ENCODE data around the gene COL4A4. TPM values are rescaled to one million over a fixed set of nuclear protein-coding genes. Genes with fewer than 3 reads are reported as not detected.

The COL4A4 gene
- total and polyA plus RNA-seq, 2 of the 4 experiments (the other 2 are of a cell fraction) = 0.02 TPM; not detected in 1

DNA sequence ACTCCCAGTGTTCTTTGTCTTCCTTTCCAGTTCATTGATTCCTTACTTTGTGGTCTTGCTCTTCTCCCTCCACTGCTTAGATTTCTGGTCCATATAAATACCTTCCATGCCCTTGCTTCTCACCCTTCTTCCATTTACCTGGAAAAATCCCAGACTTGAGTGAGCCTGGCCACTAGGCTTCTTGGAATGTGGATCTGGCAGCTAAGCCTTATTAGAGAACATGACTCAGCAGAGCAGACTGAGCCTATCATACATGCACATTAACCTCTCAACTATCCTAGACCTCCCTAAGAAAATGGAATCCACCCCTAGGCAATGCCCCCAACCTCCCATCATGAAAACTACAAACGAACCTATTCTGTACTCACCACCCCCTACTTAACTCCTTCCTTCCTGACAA, 200.5 kb downstream of the COL4A4 start:
- DNase-seq (peak; percentile 73), ATAC-seq (ENCODE audit: low read depth) (peak; percentile 96)
- H2BK20ac ChIP-seq (ENCODE audit: low read depth, low read length) = peak overlapping the region; percentile 60
- 0 out of 2 replicates have a peak overlapping the region, but pooled peaks have one; percentile 19 for H3K23ac ChIP-seq (ENCODE audit: low read depth, low read length)
- no TSS peak for BruUV-seq (replicated peaks)
- no peak overlapping the region for H2AFZ ChIP-seq (replicated peaks; ENCODE audit: low read length, poor library complexity)
- dilution Hi-C loops (cut with HindIII; ENCODE audit: low sequenced_read_pairs, unreplicated experiment) = no loop called here
- H3K79me1 ChIP-seq (ENCODE audit: low read depth in 1 of 2, low read length in 2 of 2) = 0 out of 4 replicates have a peak, but pooled peaks cover 0 to 4% of the 10 kb centered on the region in 2 experiments
- CTCF ChIA-PET = interaction anchor here (0.6 kb wide), 1 partner anchor 35 kb away, joined by 3 read pairs; no protein-coding TSS in a partner anchor
- no peak overlapping the region for H3K4me3 ChIP-seq (ENCODE audit: insufficient read depth, low read depth, low read length)
- H3K4me2 ChIP-seq (ENCODE audit: low read depth, low read length) = no peak overlapping the region
- intact Hi-C loops (cut with micrococcal nuclease) = no loop called here
- peak overlapping the region in 1 of 2 experiments; percentile 58; a peak in 2 of 4 replicates for H4K8ac ChIP-seq (ENCODE audit: low read depth in 2 of 2, low read length in 2 of 2)
- in situ Hi-C loops (cut with MboI; ENCODE audit: low sequenced_read_pairs) = no loop called here
- H2BK15ac ChIP-seq (ENCODE audit: low read depth, low read length) = no peak overlapping the region; the same call in 2 of the 3 replicates
- H4K91ac ChIP-seq (ENCODE audit: insufficient read depth, low read depth, low read length) = 0 out of 2 replicates have a peak overlapping the region, but pooled peaks have one; percentile 7
- H2AK9ac ChIP-seq (replicated peaks; ENCODE audit: low read depth, low read length, poor library complexity) = no peak overlapping the region
- peak overlapping the region; percentile 61; the same call in 1 of the 2 replicates for H3K4ac ChIP-seq (ENCODE audit: low read depth, low read length)
- H2AK5ac ChIP-seq (ENCODE audit: low read depth, low read length) = no peak overlapping the region
- peak overlapping the region; percentile 55 for H2BK120ac ChIP-seq (ENCODE audit: low read depth, low read length)
- POLR2A ChIA-PET (ENCODE audit: unreplicated experiment) = no interaction called here
- TF ChIP-seq RCOR1 (IDR thresholded peaks at IDR 0.05; ENCODE audit: insufficient replicate concordance, low read length) (no peak), MAFK (IDR thresholded peaks at IDR 0.05; ENCODE audit: low read depth, low read length) (peak; percentile 17; the same call in 1 of the 2 replicates), NFE2L2 (IDR thresholded peaks at IDR 0.05; ENCODE audit: low read depth, low read length) (peak; percentile 76), SMC3 (IDR thresholded peaks at IDR 0.05; ENCODE audit: low read depth, low read length) (no peak)
- peak overlapping the region; percentile 74 for H2BK5ac ChIP-seq (ENCODE audit: low read depth, low read length, poor library complexity, severe bottlenecking)
- WGBS, 2 experiments (ENCODE audit: extremely low coverage in 2 of 2, insufficient read length in 1 of 2) = no CpG with 5 or more reads among the region's 1 CpG
- no peak overlapping the region for H3K9ac ChIP-seq (ENCODE audit: low read depth, low read length)
- H3K27me3 ChIP-seq (ENCODE audit: control insufficient read depth, insufficient read depth, low read length) = no peaks in the 10 kb centered on the region
- peak overlapping the region; percentile 72 for H3K14ac ChIP-seq (replicated peaks; ENCODE audit: low read depth, low read length)
- H3K9me1 ChIP-seq (ENCODE audit: insufficient read depth, low read length) = no peaks in the 10 kb centered on the region
- H4K20me1 ChIP-seq (ENCODE audit: insufficient read depth, low read length) = no peaks in the 10 kb centered on the region
- H3K4me1 ChIP-seq (ENCODE audit: control insufficient read depth, insufficient read depth, low read length) = peaks cover 2% of the 10 kb centered on the region; the same call in 1 of the 2 replicates
- no peaks in the 10 kb centered on the region for H3K9me3 ChIP-seq (ENCODE audit: control insufficient read depth, insufficient read depth, low read length)
- H3K27ac ChIP-seq (ENCODE audit: insufficient read depth, low read length) = no peak overlapping the region
- no peak overlapping the region; the same call in 1 of the 2 replicates for H4K5ac ChIP-seq (ENCODE audit: low read depth, low read length)
- no peak overlapping the region for H3K56ac ChIP-seq (ENCODE audit: extremely low read depth, insufficient read depth, low read length)
- peak overlapping the region; percentile 89; the same call in 1 of the 2 replicates for H3K18ac ChIP-seq (ENCODE audit: low read depth, low read length)
- H3K36me3 ChIP-seq (ENCODE audit: control insufficient read depth, insufficient read depth, low read length) = no peaks in the 10 kb centered on the region
